Measurements from ENCODE around the gene PPP5C.
A peak's percentile ranks its signal among the peaks of the same experiment; 100 is the strongest.
"Not testable (repeated sequence)": the region's sequence is repeated elsewhere in the genome, so short reads cannot be mapped to it uniquely, and the experiment has no call there.

Gene PPP5C

GRCh38 chr19:46346821-46347571 lies at the start of gene PPP5C:
TSS of gene PPP5C (plus strand) at chr19:46347087. CDS start at chr19:46347097, 10 bp downstream.
- DNase-seq = peak; percentile 37 to 91 (median 80)

- DNase-seq = peak in 42 of 51 donors; percentile 5 to 80 (median 56)
These were observed 49.0 kb upstream of the PPP5C start for GRCh38 chr19:46297700-46298478.

- DNase-seq = peak in 18 of 51 donors; percentile 26 to 78 (median 56)
These were observed 48.3 kb upstream of the PPP5C start for GRCh38 chr19:46298479-46299003.

GRCh38 chr19:46299004-46299509 lies 47.8 kb upstream of the PPP5C start:
- peak; percentile 69 to 98 (median 92) for DNase-seq

GRCh38 chr19:46299695-46300094 lies 47.2 kb upstream of the PPP5C start:
- DNase-seq = no peak

- DNase-seq = no peak
These were observed 43.6 kb upstream of the PPP5C start for GRCh38 chr19:46303322-46303690.

- peak in 20 of 51 donors; percentile 6 to 65 (median 22) for DNase-seq
These were observed 43.0 kb upstream of the PPP5C start for GRCh38 chr19:46303691-46304397.

GRCh38 chr19:46306501-46306900 lies 40.4 kb upstream of the PPP5C start:
- DNase-seq = no peak

GRCh38 chr19:46308510-46308909 lies 38.4 kb upstream of the PPP5C start:
- DNase-seq = no peak

- no peak for DNase-seq
These were observed 37.8 kb upstream of the PPP5C start for GRCh38 chr19:46309056-46309455.

- no peak for DNase-seq
These were observed 35.4 kb upstream of the PPP5C start for GRCh38 chr19:46311444-46311843.

GRCh38 chr19:46313540-46314469 lies 33.1 kb upstream of the PPP5C start:
- not testable (repeated sequence) for DNase-seq

- no peak for DNase-seq
These were observed 29.5 kb upstream of the PPP5C start for GRCh38 chr19:46317339-46317738.

GRCh38 chr19:46319613-46320012 lies 27.3 kb upstream of the PPP5C start:
- peak in 9 of 51 donors; percentile 2 to 27 (median 9) for DNase-seq

- DNase-seq = no peak
These were observed 26.3 kb upstream of the PPP5C start for GRCh38 chr19:46320559-46320958.

GRCh38 chr19:46321653-46322052 lies 25.2 kb upstream of the PPP5C start:
- DNase-seq = no peak

- DNase-seq = not testable (repeated sequence)
These were observed 23.7 kb upstream of the PPP5C start for GRCh38 chr19:46323227-46323626.

GRCh38 chr19:46324277-46324676 lies 22.6 kb upstream of the PPP5C start:
- no peak for DNase-seq

- DNase-seq = no peak
These were observed 20.3 kb upstream of the PPP5C start for GRCh38 chr19:46326608-46327007.

- no peak for DNase-seq
These were observed 18.8 kb upstream of the PPP5C start for GRCh38 chr19:46328079-46328478.
